Panc1 (cell line): ENCODE data around the gene PDE3B. TPM values are rescaled to one million over a fixed set of nuclear protein-coding genes. Genes with fewer than 3 reads are reported as not detected.

Experiments used
- ATAC-seq: fragments of 200-7000 bp; cut with Tn5 transposase; 2 replicates; pipeline ENCODE4 v1.9.1; 2020; ENCODE audit warnings: mild to moderate bottlenecking, moderate library complexity
- BruUV-seq: library from RNA; stranded (reverse); fragments of 400-500 nt; replicated peaks from 2 replicates; lab custom pipeline; 2021; lab: Mats Ljungman, UMichigan
- CTCF ChIA-PET: fragments of 300-600 bp; sonication (Branson Sonifier 250); formaldehyde crosslinking; loops from one replicate; lab custom pipeline; 2022; ENCODE audit warnings: antibody characterized with exemption; lab: Charles Lee
- POLR2A ChIA-PET: fragments of 300-600 bp; sonication (Branson Sonifier 250); formaldehyde crosslinking; loops from one replicate; lab custom pipeline; 2022; ENCODE audit warnings: antibody characterized with exemption; lab: Charles Lee
- DNase-seq: peaks from one replicate; pipeline ENCODE4 v3.0.0-alpha.2; 2010; ENCODE audit warnings: low read depth, low spot score
- H3K27ac ChIP-seq: 2 replicates; pipeline ENCODE4 v1.5.1; 2011; ENCODE audit warnings: mild to moderate bottlenecking, low read length, inconsistent platforms
- H3K27me3 ChIP-seq: fragments of 200-500 bp; sonication (Bioruptor generic); 2 replicates; pipeline ENCODE4 v1.6.0; 2014; ENCODE audit warnings: low read length, inconsistent platforms; ENCODE audit not compliant: control insufficient read depth, insufficient read depth
- H3K36me3 ChIP-seq: fragments of 200-500 bp; sonication (Bioruptor generic); 2 replicates; pipeline ENCODE4 v1.5.1; 2014; ENCODE audit warnings: inconsistent platforms, mild to moderate bottlenecking, low read length, moderate library complexity; ENCODE audit not compliant: control insufficient read depth, insufficient read depth
- H3K4me1 ChIP-seq: 2 replicates; pipeline ENCODE4 v1.5.1; 2011; ENCODE audit warnings: inconsistent platforms, mild to moderate bottlenecking, low read length, moderate library complexity; ENCODE audit not compliant: control insufficient read depth, insufficient read depth
- H3K4me3 ChIP-seq, 2 experiments: 2 replicates each; pipeline ENCODE4 v1.5.1; 2011 to 2012; ENCODE audit warnings: low read depth in 2 of 2, low read length in 2 of 2, mild to moderate bottlenecking in 2 of 2, inconsistent platforms in 1 of 2, moderate library complexity in 1 of 2
- H3K9me3 ChIP-seq: fragments of 200-500 bp; sonication (Bioruptor generic); 2 replicates; pipeline ENCODE4 v1.5.1; 2014; ENCODE audit warnings: low read depth, mild to moderate bottlenecking, inconsistent platforms, low read length, moderate library complexity; ENCODE audit not compliant: control insufficient read depth, insufficient read depth
- CTCF ChIP-seq: fragments of 450-650 bp; IDR thresholded peaks from 2 replicates; pipeline ENCODE4 v1.5.1; 2017; ENCODE audit warnings: mild to moderate bottlenecking
- POLR2AphosphoS5 ChIP-seq: IDR thresholded peaks from 2 replicates; pipeline ENCODE4 v1.6.1; 2012; ENCODE audit warnings: mild to moderate bottlenecking, low read depth, low read length, moderate library complexity
- REST ChIP-seq, 2 experiments: IDR thresholded peaks; 2 replicates each; pipeline ENCODE4 v1.6.1; 2011 to 2012; ENCODE audit warnings: low read depth in 2 of 2, control low read depth in 1 of 2, low read length in 1 of 2, mild to moderate bottlenecking in 1 of 2, moderate library complexity in 1 of 2; ENCODE audit not compliant: insufficient read depth in 1 of 2
- SIN3A ChIP-seq: IDR thresholded peaks from 2 replicates; pipeline ENCODE4 v1.6.1; 2012; ENCODE audit warnings: low read depth, mild to moderate bottlenecking, low read length, moderate library complexity, borderline replicate concordance; ENCODE audit not compliant: insufficient read depth
- TCF7L2 ChIP-seq: IDR thresholded peaks from 2 replicates; pipeline ENCODE4 v1.6.1; 2011; ENCODE audit warnings: mild to moderate bottlenecking, low read depth, low read length, inconsistent platforms
- in situ Hi-C: cut with HindIII; loops from 2 replicates; pipeline ENCODE4 v1.10.0; 2016; ENCODE audit warnings: low sequenced_read_pairs, low pct_unique_long_range_greater_than_20kb
- intact Hi-C: fragments of 100-400 bp; cut with micrococcal nuclease; formaldehyde crosslinking; loops from one replicate; pipeline ENCODE4 v1.10.0; 2022; ENCODE audit not compliant: unreplicated experiment
- total RNA-seq: library from RNA; stranded (reverse); gene quantifications from one replicate; pipeline ENCODE4 v1.2.1, GENCODE V29; 2021; ENCODE audit not compliant: unreplicated experiment

The PDE3B gene
- total RNA-seq, 1 experiment from 2014 or later: 33.0 TPM

GRCh38 chr11:14637868-14638409 lies 5.7 kb upstream of the PDE3B start:
- no peak for ATAC-seq
- BruUV-seq: no TSS peak
- ChIA-PET CTCF (interaction anchor here (0.6 kb wide), 1 partner anchor 893 kb away, joined by 3 read pairs; no protein-coding TSS in a partner anchor), POLR2A (interaction anchor here (0.6 kb wide), 2 partner anchors 116 to 162 kb away, joined by 3 to 4 read pairs; no protein-coding TSS in a partner anchor)
- Histone ChIP-seq H3K4me3 (no peak overlapping the region), H3K9me3 (no peaks in the 10 kb centered on the region; the same call in 1 of the 2 replicates), H3K27ac (no peak overlapping the region), H3K27me3 (no peaks in the 10 kb centered on the region), H3K36me3 (no peaks in the 10 kb centered on the region; the same call in 1 of the 2 replicates), H3K4me1 (peaks cover 16% of the 10 kb centered on the region)
- no peak for DNase-seq
- intact Hi-C loops: no loop called here
- no peak for TF ChIP-seq REST (IDR thresholded peaks at IDR 0.05; ENCODE audit: insufficient read depth in 1 of 2, low read depth in 2 of 2, low read length in 1 of 2)
- no peak for TF ChIP-seq POLR2AphosphoS5
- no peak for TF ChIP-seq SIN3A
- no peak for TF ChIP-seq CTCF
- TF ChIP-seq TCF7L2: no peak
- in situ Hi-C loops: no loop called here

GRCh38 chr11:14638561-14638960 lies 5.0 kb upstream of the PDE3B start:
- intact Hi-C loops: no loop called here
- no TSS peak for BruUV-seq
- Histone ChIP-seq H3K36me3 (no peaks in the 10 kb centered on the region; the same call in 1 of the 2 replicates), H3K9me3 (no peaks in the 10 kb centered on the region; the same call in 1 of the 2 replicates), H3K4me1 (peaks cover 17% of the 10 kb centered on the region), H3K4me3 (no peak overlapping the region), H3K27ac (no peak overlapping the region), H3K27me3 (no peaks in the 10 kb centered on the region)
- TF ChIP-seq REST (IDR thresholded peaks at IDR 0.05; ENCODE audit: insufficient read depth in 1 of 2, low read depth in 2 of 2, low read length in 1 of 2) (no peak), POLR2AphosphoS5 (no peak), CTCF (no peak), TCF7L2 (no peak), SIN3A (no peak)
- no peak for DNase-seq
- in situ Hi-C loops: no loop called here
- ChIA-PET CTCF (interaction anchor here (0.6 kb wide), 1 partner anchor 893 kb away, joined by 3 read pairs; no protein-coding TSS in a partner anchor), POLR2A (interaction anchor here (0.6 kb wide), 1 partner anchor 161 kb away, joined by 4 read pairs; no protein-coding TSS in a partner anchor)
- ATAC-seq: no peak
